ENCODE data around the gene NOB1.

DNA sequence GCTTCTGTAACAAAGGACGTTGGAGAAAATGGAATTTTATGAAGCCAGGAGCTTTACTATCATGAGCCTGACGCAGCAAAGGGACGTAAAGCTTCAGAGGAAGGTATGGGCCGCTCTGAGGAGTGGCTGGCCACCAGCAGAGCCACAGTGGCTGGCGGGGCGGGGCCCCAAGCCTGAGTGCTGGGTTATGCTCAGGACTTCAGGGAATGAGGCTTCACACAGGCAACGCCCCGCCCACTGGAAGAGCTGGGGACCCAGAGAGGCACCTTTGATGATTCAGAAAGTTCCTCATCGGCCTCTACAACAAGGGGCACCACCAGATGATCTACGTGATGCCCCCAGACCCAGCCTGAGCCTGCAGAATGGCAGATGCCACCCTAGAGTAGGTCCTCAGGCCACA is 8.8 kb downstream of the NOB1 start:
- TF ChIP-seq, protein P1, sequence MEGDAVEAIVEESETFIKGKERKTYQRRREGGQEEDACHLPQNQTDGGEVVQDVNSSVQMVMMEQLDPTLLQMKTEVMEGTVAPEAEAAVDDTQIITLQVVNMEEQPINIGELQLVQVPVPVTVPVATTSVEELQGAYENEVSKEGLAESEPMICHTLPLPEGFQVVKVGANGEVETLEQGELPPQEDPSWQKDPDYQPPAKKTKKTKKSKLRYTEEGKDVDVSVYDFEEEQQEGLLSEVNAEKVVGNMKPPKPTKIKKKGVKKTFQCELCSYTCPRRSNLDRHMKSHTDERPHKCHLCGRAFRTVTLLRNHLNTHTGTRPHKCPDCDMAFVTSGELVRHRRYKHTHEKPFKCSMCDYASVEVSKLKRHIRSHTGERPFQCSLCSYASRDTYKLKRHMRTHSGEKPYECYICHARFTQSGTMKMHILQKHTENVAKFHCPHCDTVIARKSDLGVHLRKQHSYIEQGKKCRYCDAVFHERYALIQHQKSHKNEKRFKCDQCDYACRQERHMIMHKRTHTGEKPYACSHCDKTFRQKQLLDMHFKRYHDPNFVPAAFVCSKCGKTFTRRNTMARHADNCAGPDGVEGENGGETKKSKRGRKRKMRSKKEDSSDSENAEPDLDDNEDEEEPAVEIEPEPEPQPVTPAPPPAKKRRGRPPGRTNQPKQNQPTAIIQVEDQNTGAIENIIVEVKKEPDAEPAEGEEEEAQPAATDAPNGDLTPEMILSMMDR (conservative IDR thresholded peaks at IDR 0.05; ENCODE audit: low read length), result no peak
- no peak for TF ChIP-seq EZH2phosphoT487 (IDR thresholded peaks at IDR 0.05; ENCODE audit: borderline replicate concordance)
